ENCODE data around the gene AK1. TPM values are rescaled to one million over a fixed set of nuclear protein-coding genes. Genes with fewer than 3 reads are reported as not detected.

The AK1 gene
- total and polyA plus RNA-seq, 2 of the 13 experiments (the other 11 are each of a cell fraction or from before 2014, with no cell fraction given): 19.1 to 32.8 TPM

- TF ChIP-seq ZNF484 (CRISPR knock-in tag; IDR thresholded peaks at IDR 0.05; ENCODE audit: borderline replicate concordance, low read depth): no peak
- no peak for TF ChIP-seq HINFP (CRISPR knock-in tag; IDR thresholded peaks at IDR 0.05; ENCODE audit: low read depth)
- TF ChIP-seq ZBTB37 (CRISPR knock-in tag; IDR thresholded peaks at IDR 0.05): 0 out of 2 replicates have a peak, but pooled peaks have one; percentile 19
- TF ChIP-seq RAD51 (IDR thresholded peaks at IDR 0.05; ENCODE audit: borderline replicate concordance): no peak
- no peak for TF ChIP-seq ZFAT (CRISPR knock-in tag; conservative IDR thresholded peaks at IDR 0.05)
- no peak for TF ChIP-seq NCOA5 (CRISPR knock-in tag; IDR thresholded peaks at IDR 0.05)
Measured at GRCh38 chr9:127828262-127829031, 49.0 kb downstream of the AK1 start (continued).

- intact Hi-C loops (cut with micrococcal nuclease; ENCODE audit: unreplicated experiment) (no loop called here), in situ Hi-C loops (cut with HindIII; ENCODE audit: extremely low pct_ligation_motif_present, low pct_unique_long_range_greater_than_20kb) (no loop called here)
- no peaks in the 10 kb centered on the region for H3K27me3 ChIP-seq (ENCODE audit: control insufficient read depth in 1 of 2, insufficient read depth in 2 of 2, low read length in 2 of 2)
- no peaks in the 10 kb centered on the region for H3K79me2 ChIP-seq (ENCODE audit: insufficient read depth, low read length)
- H4K20me1 ChIP-seq (ENCODE audit: insufficient read depth, low read length): no peaks in the 10 kb centered on the region
- peaks cover 42% of the 10 kb centered on the region for H3K4me1 ChIP-seq (ENCODE audit: insufficient read depth, low read length)
- ATAC-seq (no peak), DNase-seq (ENCODE audit: low spot score) (no peak), FAIRE-seq (no peak)
- peak overlapping the region; percentile 65; the same call in 1 of the 2 replicates for H3K4me2 ChIP-seq (ENCODE audit: low read depth, low read length)
- BruUV-seq (replicated peaks): no TSS peak
- ChIA-PET POLR2A (interaction anchor here (0.6 kb wide), 1 partner anchor 1670 kb away, joined by 3 read pairs; no protein-coding TSS in a partner anchor), CTCF (ENCODE audit: low intra/inter-chr PET ratio, low total read pairs) (interaction anchor here (0.8 to 1.1 kb wide), 2 partner anchors 23 to 43 kb away, joined by 3 to 6 read pairs; partner anchors contain the start of gene FPGS)
- no peak overlapping the region for H2AFZ ChIP-seq (ENCODE audit: low read length)
- H3K4me3 ChIP-seq (replicated peaks in 1 of 3; ENCODE audit: insufficient read depth in 1 of 3, low read depth in 2 of 3, low read length in 3 of 3): peak overlapping the region in 1 of 3 experiments; percentile 56; a peak in 1 of 6 replicates
- H3K36me3 ChIP-seq (replicated peaks in 1 of 2; ENCODE audit: control insufficient read depth in 1 of 2, insufficient read depth in 2 of 2, low read length in 2 of 2): no peaks in the 10 kb centered on the region
- H3K9me3 ChIP-seq (ENCODE audit: low read length): no peaks in the 10 kb centered on the region
- TF ChIP-seq ZFP91 (CRISPR knock-in tag; IDR thresholded peaks at IDR 0.05; ENCODE audit: borderline replicate concordance): 0 out of 2 replicates have a peak, but pooled peaks have one; percentile 31
- no peak for TF ChIP-seq PITX1 (CRISPR knock-in tag; IDR thresholded peaks at IDR 0.05)
- H3K27ac ChIP-seq (ENCODE audit: extremely low read length, insufficient read depth, low read length): no peak overlapping the region
- no peak overlapping the region for H3K9ac ChIP-seq (ENCODE audit: insufficient read depth, low read depth, low read length)
- WGBS (ENCODE audit: low lambda C conversion rate): 51% methylated on average over 4 of the region's 7 CpGs
Measured at GRCh38 chr9:127826253-127826913, 51.1 kb downstream of the AK1 start.

All from HepG2 (cell line).